Neutrophil (primary cell): ENCODE measurements around the gene TCF12.

Experiments
- H3K27ac ChIP-seq: fragments of 200-600 bp; sonication (generic); 2 replicates; pipeline ENCODE4 v1.5.1; 2016; ENCODE audit warnings: mild to moderate bottlenecking, moderate library complexity
- H3K27me3 ChIP-seq: fragments of 200-600 bp; sonication (generic); 2 replicates; pipeline ENCODE4 v1.6.0; 2016; ENCODE audit warnings: mild to moderate bottlenecking
- H3K36me3 ChIP-seq: fragments of 200-600 bp; sonication (generic); 2 replicates; pipeline ENCODE4 v1.5.1; 2017
- H3K4me1 ChIP-seq, 2 experiments: fragments of 200-600 bp in 1 of 2; sonication (generic) in 1 of 2; 1 replicate in 1 of 2; 2 replicates in 1 of 2; pipeline versions ENCODE4 v1.5.1 to v1.6.1; 2013 to 2016; ENCODE audit warnings: low read depth in 1 of 2, low read length in 1 of 2, mild to moderate bottlenecking in 1 of 2, moderate library complexity in 1 of 2; ENCODE audit not compliant: control insufficient read depth in 1 of 2, insufficient read depth in 1 of 2
- H3K4me3 ChIP-seq, 2 experiments: fragments of 200-600 bp in 1 of 2; sonication (generic) in 1 of 2; 1 replicate in 1 of 2; 2 replicates in 1 of 2; pipeline ENCODE4 v1.5.1; 2013 to 2016; ENCODE audit warnings: low read depth in 1 of 2, low read length in 1 of 2, mild to moderate bottlenecking in 1 of 2, moderate library complexity in 1 of 2
- H3K9me3 ChIP-seq: fragments of 200-600 bp; sonication (generic); 2 replicates; pipeline ENCODE4 v1.5.1; 2016
- TF ChIP-seq, protein P1 (sequence below): fragments of 200-600 bp; sonication (generic); IDR thresholded peaks from 2 replicates; pipeline ENCODE4 v1.5.1; 2016; ENCODE audit warnings: antibody characterized with exemption

The TCF12 gene

DNA sequence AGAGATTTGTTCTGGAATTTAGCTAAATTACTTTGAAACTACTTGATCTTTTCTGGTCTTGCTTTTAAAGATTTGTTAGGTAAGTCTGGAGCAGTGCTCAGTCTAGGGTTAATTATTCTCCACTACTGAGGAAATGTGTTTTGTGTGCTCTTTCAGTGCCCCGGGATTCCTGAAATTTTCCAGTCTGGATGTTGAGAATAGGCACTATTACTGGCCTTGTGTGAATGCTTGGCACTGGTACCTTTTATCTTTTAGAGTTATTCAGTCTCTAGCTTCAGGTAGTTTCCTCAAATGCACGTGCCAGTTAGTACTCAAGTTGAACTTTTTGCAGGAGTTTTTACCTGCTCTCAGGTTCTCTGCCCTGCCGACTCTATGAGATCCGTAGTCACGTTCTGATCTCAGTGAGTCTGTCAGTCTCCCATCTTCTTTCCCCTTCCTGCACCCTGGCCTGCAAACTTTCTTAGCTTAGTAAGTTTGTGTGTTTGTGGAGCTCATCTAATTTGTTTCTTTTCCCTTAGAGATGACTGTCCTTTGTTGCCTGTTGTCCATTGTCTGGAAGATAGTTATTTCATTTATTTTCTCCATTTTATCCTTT, 39.5 kb downstream of the TCF12 start:
- no peak overlapping the region for H3K4me3 ChIP-seq
- H3K9me3 ChIP-seq: no peaks in the 10 kb centered on the region
- no peaks in the 10 kb centered on the region for H3K36me3 ChIP-seq
- no peaks in the 10 kb centered on the region for H3K27me3 ChIP-seq
- TF ChIP-seq, protein P1, sequence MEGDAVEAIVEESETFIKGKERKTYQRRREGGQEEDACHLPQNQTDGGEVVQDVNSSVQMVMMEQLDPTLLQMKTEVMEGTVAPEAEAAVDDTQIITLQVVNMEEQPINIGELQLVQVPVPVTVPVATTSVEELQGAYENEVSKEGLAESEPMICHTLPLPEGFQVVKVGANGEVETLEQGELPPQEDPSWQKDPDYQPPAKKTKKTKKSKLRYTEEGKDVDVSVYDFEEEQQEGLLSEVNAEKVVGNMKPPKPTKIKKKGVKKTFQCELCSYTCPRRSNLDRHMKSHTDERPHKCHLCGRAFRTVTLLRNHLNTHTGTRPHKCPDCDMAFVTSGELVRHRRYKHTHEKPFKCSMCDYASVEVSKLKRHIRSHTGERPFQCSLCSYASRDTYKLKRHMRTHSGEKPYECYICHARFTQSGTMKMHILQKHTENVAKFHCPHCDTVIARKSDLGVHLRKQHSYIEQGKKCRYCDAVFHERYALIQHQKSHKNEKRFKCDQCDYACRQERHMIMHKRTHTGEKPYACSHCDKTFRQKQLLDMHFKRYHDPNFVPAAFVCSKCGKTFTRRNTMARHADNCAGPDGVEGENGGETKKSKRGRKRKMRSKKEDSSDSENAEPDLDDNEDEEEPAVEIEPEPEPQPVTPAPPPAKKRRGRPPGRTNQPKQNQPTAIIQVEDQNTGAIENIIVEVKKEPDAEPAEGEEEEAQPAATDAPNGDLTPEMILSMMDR: no peak
- H3K27ac ChIP-seq: no peak overlapping the region
- no peaks in the 10 kb centered on the region for H3K4me1 ChIP-seq

DNA sequence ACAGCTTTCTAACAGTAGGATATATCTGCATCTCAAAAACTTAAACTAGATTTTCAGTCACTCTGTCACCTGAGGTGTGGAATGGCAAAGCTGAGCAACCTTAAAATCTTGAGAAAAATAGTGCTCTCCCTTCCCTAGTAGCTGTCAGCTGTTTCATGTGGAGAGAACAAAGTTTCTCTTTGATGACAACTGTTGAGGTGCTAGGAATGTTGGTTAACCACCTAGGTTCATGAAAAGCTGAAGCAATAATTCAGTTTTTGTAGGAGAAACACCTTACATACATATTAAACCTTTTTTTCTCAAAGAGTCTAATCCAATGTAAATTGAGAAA, 40.8 kb downstream of the TCF12 start:
- H3K36me3 ChIP-seq: no peaks in the 10 kb centered on the region
- no peak overlapping the region for H3K4me3 ChIP-seq
- no peaks in the 10 kb centered on the region for H3K27me3 ChIP-seq
- H3K27ac ChIP-seq: no peak overlapping the region
- no peaks in the 10 kb centered on the region for H3K4me1 ChIP-seq
- H3K9me3 ChIP-seq: no peaks in the 10 kb centered on the region
- TF ChIP-seq, protein P1: no peak

DNA sequence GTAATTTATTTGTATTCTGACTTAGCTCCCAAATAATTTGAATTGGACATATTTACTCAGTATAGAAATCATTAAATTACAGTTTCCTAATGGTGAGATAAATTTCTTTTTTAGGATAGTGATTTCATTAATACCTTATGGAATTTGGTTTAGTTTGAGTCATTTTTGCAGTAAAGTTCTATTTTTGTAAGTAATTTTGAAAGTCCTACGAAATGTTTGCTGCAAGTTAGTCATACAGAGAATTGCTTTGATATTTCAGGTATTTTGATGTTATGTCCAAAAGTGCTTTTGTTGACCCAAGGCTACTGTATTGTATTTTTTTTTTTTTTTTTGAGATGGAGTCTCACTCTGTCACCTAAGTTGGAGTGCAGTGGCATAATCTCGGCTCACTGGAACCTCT, 41.7 kb downstream of the TCF12 start:
- Histone ChIP-seq H3K4me3 (no peak overlapping the region), H3K4me1 (no peaks in the 10 kb centered on the region), H3K9me3 (no peaks in the 10 kb centered on the region), H3K27me3 (no peaks in the 10 kb centered on the region), H3K36me3 (no peaks in the 10 kb centered on the region), H3K27ac (no peak overlapping the region)
- TF ChIP-seq, protein P1: no peak

DNA sequence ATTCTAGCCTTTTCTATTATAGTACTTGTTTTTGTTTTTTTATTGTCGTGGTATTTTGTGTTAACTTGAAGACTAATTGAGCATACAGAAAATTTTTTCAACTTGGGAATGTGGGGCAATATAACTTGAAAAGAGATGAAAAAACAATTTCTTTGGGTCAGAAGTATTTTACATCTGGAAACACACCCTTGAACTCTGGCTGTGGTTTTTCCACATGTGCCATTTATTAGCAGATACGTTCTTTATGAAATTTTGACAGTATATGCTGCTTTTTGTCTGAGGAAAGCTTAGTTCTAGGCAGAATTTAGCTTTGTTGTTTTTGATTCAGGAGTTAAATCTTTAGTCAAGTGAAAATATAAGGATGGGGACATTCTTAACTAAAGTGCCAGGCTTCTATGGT, 44.7 kb downstream of the TCF12 start:
- Histone ChIP-seq H3K9me3 (no peaks in the 10 kb centered on the region), H3K27ac (no peak overlapping the region), H3K4me3 (no peak overlapping the region), H3K4me1 (no peaks in the 10 kb centered on the region), H3K36me3 (no peaks in the 10 kb centered on the region), H3K27me3 (no peaks in the 10 kb centered on the region)
- TF ChIP-seq, protein P1: no peak

DNA sequence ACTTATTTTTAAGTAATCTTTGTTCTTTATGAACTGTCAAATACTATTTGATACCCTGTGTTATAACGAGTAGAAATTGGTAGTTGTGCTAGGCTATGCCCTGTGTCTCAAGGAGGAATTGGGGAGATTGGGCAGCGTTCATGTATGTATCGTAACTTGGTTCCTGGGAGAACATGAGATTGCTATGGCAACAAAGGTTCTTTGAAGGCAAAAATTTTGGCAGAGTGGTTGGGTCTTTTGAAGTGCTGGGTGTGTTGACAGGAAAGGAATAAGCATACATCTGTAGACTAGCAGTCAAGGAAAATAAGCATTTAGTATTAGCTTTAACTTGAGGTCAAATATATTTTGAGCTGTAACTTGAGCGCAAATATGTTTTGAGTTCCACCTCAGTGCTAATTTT, 45.3 kb downstream of the TCF12 start:
- Histone ChIP-seq H3K4me3 (no peak overlapping the region), H3K9me3 (no peaks in the 10 kb centered on the region), H3K27ac (no peak overlapping the region), H3K36me3 (no peaks in the 10 kb centered on the region), H3K4me1 (no peaks in the 10 kb centered on the region), H3K27me3 (no peaks in the 10 kb centered on the region)
- TF ChIP-seq, protein P1: no peak

DNA sequence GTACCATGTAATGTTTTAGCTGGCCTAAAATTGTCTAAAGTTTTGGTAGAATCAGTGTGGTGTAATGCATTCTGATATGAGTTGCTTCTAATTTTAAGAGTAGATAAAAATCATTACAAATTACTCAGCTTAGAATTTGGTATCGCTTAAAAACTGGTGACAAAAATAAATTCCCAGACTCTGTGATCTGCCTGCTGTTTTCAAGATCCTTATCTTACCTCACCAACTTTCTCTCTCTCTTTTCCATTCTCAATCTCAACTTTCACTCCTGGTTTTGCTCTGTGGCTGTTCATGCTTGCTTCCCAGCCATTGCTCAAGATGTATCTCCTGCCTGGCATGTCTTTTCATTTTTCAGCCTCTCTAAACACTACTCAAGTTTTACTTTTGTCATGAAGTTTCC, 45.7 kb downstream of the TCF12 start:
- TF ChIP-seq, protein P1: no peak
- Histone ChIP-seq H3K9me3 (no peaks in the 10 kb centered on the region), H3K4me3 (no peak overlapping the region), H3K4me1 (no peaks in the 10 kb centered on the region), H3K27me3 (no peaks in the 10 kb centered on the region), H3K27ac (no peak overlapping the region), H3K36me3 (no peaks in the 10 kb centered on the region)
